Measurements from ENCODE around the gene ZNF341.

ZNF341 gene

DNA sequence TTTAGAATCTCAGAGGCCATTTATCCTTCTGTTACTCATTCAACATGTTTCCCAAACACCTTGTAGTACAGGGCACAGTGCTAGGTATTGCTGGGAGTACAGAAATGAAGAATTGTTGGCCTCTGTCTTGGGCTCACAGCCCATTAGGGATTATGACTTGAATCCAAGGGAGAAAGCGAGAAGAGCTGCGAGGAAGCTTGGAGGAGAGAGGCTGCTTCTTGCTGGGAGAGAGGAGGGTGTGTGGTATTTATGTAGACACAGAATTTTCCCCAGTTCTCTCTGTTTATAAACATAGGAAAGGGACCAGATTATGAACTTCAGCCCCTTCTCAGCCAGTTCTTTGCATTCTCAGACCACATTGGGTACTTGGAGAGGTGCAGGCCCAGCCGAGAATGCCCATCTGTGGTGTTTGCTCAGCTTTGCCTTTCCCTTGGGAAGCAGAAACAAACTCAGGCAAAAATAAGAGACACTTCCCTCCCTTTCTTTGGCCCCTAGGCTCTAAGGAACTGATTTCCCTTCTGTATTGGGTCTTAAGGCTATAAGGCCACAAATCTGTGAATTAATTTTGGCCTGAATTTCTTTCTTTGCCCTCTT, 97.3 kb downstream of the ZNF341 start:
- TF ChIP-seq, protein P1, sequence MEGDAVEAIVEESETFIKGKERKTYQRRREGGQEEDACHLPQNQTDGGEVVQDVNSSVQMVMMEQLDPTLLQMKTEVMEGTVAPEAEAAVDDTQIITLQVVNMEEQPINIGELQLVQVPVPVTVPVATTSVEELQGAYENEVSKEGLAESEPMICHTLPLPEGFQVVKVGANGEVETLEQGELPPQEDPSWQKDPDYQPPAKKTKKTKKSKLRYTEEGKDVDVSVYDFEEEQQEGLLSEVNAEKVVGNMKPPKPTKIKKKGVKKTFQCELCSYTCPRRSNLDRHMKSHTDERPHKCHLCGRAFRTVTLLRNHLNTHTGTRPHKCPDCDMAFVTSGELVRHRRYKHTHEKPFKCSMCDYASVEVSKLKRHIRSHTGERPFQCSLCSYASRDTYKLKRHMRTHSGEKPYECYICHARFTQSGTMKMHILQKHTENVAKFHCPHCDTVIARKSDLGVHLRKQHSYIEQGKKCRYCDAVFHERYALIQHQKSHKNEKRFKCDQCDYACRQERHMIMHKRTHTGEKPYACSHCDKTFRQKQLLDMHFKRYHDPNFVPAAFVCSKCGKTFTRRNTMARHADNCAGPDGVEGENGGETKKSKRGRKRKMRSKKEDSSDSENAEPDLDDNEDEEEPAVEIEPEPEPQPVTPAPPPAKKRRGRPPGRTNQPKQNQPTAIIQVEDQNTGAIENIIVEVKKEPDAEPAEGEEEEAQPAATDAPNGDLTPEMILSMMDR (IDR thresholded peaks at IDR 0.05) = no peak

DNA sequence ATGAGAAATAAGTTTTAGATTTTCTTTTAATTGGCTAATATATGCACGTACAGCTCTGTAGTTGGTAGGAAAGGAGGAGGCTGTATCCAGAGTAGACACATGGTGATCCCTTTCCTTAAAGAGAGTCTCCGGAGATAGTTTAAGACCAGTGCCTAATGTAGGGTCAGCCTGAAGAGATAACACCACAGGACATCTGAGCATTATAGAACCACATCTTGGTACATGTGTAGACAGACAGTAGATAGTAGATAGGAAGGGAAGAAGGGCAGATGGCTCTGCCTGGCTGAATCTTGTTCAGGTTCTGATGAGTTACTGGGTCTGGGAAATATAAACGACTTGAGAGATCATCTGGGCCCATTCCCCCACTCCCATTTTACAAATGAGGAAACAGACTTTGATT, 97.8 kb downstream of the ZNF341 start:
- TF ChIP-seq, protein P1 (IDR thresholded peaks at IDR 0.05) = no peak

DNA sequence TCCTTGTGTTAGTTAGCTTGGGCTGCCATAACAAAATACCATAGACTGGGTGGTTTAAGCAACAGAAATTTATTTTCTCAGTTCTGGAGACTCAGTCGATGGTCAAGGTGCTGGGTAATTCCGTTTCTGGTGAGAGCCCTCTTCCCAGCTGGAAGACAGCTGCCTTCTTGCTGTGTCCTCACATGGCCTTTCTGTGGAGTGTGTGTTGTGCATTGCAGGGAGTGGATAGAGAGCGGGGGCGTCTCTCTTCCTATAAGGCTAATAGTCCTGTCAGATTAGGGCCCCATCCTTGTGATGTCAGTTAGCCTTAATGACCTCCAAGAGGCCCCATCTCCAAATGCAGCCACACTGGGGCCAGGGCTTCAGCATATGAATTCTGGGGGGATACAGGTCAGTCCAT, 98.6 kb downstream of the ZNF341 start:
- TF ChIP-seq, protein P1 (IDR thresholded peaks at IDR 0.05) = no peak

DNA sequence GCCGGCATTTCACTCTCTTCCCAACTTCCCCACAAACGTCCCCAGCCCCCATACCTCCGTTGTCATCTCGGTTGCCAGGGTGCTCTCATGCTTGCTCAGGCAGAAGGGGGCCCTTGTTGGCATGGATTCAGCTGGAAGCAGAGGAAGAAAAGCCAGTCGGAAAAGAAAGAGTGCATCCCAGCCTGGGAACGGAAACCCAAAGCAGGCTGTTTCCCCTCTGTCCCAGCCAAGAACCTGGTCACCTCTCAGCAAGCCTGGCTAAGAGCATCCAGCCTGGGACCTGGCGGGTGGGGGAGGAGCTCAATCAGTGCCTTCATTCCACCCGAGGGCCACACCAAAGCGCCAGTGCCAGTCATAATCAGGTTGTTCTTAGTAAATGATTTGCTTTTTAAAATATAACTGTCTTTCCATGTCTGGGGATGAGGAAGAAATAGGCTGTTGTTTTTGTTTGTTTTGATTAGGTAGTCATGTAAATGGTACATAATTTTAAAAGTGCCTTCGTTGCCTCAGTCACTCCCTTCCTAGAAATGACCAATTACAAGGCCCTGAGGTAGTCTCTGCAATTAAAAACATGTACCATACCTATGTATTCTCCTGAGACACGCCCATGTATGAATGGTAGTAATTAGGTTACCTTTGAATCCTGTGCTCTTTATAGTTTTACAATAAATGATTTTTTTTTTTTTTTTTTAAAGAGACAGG, 100.5 kb downstream of the ZNF341 start:
- TF ChIP-seq, protein P1 (IDR thresholded peaks at IDR 0.05) = no peak

DNA sequence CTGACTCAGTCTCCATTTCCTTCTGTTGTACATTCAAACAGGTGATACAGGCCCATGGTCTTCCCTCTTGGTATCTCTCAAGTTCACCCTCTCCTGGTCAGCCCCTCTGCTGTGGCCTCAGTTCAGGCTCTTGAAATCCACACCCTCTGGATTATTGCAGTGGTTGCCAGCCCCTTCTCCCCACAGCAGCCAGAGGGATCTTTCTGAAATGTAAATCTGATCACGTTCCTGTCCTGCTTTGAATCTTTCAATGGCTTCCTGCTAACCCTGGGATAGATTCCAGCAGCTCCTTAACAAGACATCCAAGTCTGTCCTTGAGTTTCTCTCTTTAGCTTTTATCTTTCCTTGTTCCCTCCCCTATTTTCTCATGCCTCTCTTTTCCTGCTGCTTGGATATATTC, 101.5 kb downstream of the ZNF341 start:
- TF ChIP-seq, protein P1 (IDR thresholded peaks at IDR 0.05) = no peak

DNA sequence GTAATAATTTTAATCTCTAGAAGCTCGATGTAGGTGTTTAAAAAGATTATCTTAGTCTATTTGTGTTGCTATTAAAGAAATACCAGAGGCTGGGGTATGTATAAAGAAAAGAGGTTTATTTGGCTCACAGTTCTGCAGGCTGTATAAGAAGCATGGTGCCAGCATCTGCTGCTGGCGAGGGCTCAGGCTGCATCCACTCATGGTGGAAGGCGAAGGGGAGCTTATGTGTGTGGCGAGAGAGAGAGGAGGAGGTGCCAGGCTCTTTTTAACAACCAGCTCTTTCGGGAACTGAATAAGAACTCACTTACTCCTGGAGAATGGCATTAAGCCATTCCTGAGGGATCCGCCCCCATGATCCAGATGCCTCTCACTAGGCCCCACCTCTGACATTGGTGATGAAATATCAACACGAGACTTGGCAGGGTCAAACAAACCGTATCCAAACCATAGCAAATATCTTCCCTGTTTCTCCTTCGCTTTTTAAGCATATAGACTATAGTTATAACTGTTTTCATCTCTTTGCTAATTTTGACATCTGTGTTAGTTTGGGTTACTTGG, 103.9 kb downstream of the ZNF341 start:
- TF ChIP-seq, protein P1 (IDR thresholded peaks at IDR 0.05) = no peak

DNA sequence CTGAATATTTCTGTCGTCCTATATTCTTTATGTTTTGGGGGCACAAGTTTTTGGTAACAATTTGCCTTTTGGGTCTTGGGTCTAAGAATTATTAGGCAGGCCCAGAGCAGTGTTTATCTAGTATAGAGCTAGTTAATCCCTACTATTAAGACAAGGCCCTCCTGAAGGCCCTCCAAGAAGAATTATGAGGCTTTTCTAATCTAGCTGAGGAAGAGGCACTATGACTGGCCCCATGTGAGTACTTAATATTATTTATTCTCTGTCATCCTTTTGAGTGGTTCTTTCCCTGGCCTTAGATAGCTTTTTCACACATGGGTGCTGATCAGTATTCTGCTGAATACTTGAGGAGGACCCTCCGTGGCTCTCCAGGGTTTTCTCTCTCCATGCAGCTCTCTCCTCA, 104.5 kb downstream of the ZNF341 start:
- TF ChIP-seq, protein P1 (IDR thresholded peaks at IDR 0.05) = no peak

Data from LNCAP (cell line).